A549 (cell line): Measurements from ENCODE around the gene DAGLB. TPM values are rescaled to one million over a fixed set of nuclear protein-coding genes. Genes with fewer than 3 reads are reported as not detected.
A peak's percentile ranks its signal among the peaks of the same experiment; 100 is the strongest.

Experiments
- ATAC-seq, 2 experiments: fragments of 200-7000 bp in 1 of 2; fragments of >200 bp in 1 of 2; cut with Nextera tagmentation in 1 of 2; cut with Tn5 transposase in 1 of 2; 3 replicates each; pipeline versions ENCODE4 v1.8.0 to v1.9.1; 2018 to 2020; ENCODE audit warnings: mild to moderate bottlenecking in 1 of 2, moderate library complexity in 1 of 2
- CTCF ChIA-PET: fragments of 300-600 bp; sonication (Branson Sonifier 250); formaldehyde crosslinking; extraction: SDS; loops from one replicate; lab custom pipeline; 2021; ENCODE audit warnings: antibody characterized with exemption, inconsistent platforms; lab: Yijun Ruan, JAX
- POLR2A ChIA-PET: fragments of 350-600 bp; formaldehyde crosslinking; extraction: SDS; loops from one replicate; lab custom pipeline; 2021; ENCODE audit warnings: antibody characterized with exemption, inconsistent platforms; lab: Yijun Ruan, JAX
- DNase-seq, 2 experiments: peaks; one replicate each; pipeline versions ENCODE4 v3.0.0 to v3.0.0-alpha.2; 2011 to 2016; ENCODE audit warnings: low read depth in 1 of 2, low spot score in 1 of 2
- FAIRE-seq: peaks from 2 replicates; lab custom pipeline; 2011; peaks lifted over from hg19 to GRCh38; lab: Jason Lieb, UNC
- H3K27ac ChIP-seq, 2 experiments: fragments of >200 bp; sonication (Bioruptor Twin); formaldehyde crosslinking; 3 replicates each; pipeline ENCODE4 v1.5.1; 2016 to 2017
- H3K4me1 ChIP-seq: fragments of >200 bp; sonication (Bioruptor Twin); formaldehyde crosslinking; 3 replicates; pipeline ENCODE4 v1.6.1; 2016
- H3K4me2 ChIP-seq: fragments of >200 bp; sonication (Bioruptor Twin); formaldehyde crosslinking; 3 replicates; pipeline ENCODE4 v1.6.1; 2016
- H3K4me3 ChIP-seq: fragments of >200 bp; sonication (Bioruptor Twin); formaldehyde crosslinking; 3 replicates; pipeline ENCODE4 v1.5.1; 2016
- H3K9me3 ChIP-seq: fragments of >200 bp; sonication (Bioruptor Twin); formaldehyde crosslinking; 3 replicates; pipeline ENCODE4 v1.6.1; 2016
- BHLHE40 ChIP-seq: IDR thresholded peaks from 2 replicates; pipeline ENCODE4 v1.6.1; 2012; ENCODE audit warnings: low read depth, low read length, inconsistent platforms
- CBX2 ChIP-seq: fragments of 200-600 bp; sonication (generic); IDR thresholded peaks from 2 replicates; pipeline ENCODE4 v1.6.1; 2016; ENCODE audit warnings: low read depth, mild to moderate bottlenecking, borderline replicate concordance
- CBX8 ChIP-seq: fragments of 200-600 bp; sonication (generic); IDR thresholded peaks from 2 replicates; pipeline ENCODE4 v1.6.1; 2016
- CEBPB ChIP-seq, 2 experiments: fragments of >200 bp in 1 of 2; sonication (Bioruptor Twin) in 1 of 2; formaldehyde crosslinking in 1 of 2; IDR thresholded peaks; 2 replicates each; pipeline ENCODE4 v1.6.1; 2012 to 2016
- CHD2 ChIP-seq: fragments of 150-350 bp; IDR thresholded peaks from 2 replicates; pipeline ENCODE4 v1.6.1; 2014; ENCODE audit warnings: low read length; ENCODE audit not compliant: partially characterized antibody
- CTCF ChIP-seq: fragments of >200 bp; sonication (Bioruptor Twin); formaldehyde crosslinking; IDR thresholded peaks from 3 replicates; pipeline ENCODE4 v1.5.1; 2016
- E2F6 ChIP-seq: IDR thresholded peaks from 2 replicates; pipeline ENCODE4 v1.6.1; 2012; ENCODE audit warnings: low read depth, borderline replicate concordance
- EHF ChIP-seq: fragments of 250-450 bp; sonication (Bioruptor Pico); IDR thresholded peaks from 2 replicates; pipeline ENCODE4 v1.5.0; 2020; ENCODE audit warnings: mild to moderate bottlenecking
- FOSB ChIP-seq: fragments of 250-450 bp; sonication (Bioruptor Pico); IDR thresholded peaks from 2 replicates; pipeline ENCODE4 v1.5.0; 2020; ENCODE audit warnings: mild to moderate bottlenecking, moderate library complexity
- FOXS1 ChIP-seq: fragments of 250-450 bp; sonication (Bioruptor Pico); IDR thresholded peaks from 2 replicates; pipeline ENCODE4 v1.5.0; 2020; ENCODE audit warnings: mild to moderate bottlenecking, moderate library complexity
- HEYL ChIP-seq: fragments of 250-450 bp; sonication (Bioruptor Pico); IDR thresholded peaks from 2 replicates; pipeline ENCODE4 v1.8.0; 2021; ENCODE audit warnings: mild to moderate bottlenecking, moderate library complexity
- JUNB ChIP-seq: fragments of >200 bp; sonication (Bioruptor Twin); formaldehyde crosslinking; IDR thresholded peaks from 2 replicates; pipeline ENCODE4 v1.6.1; 2016
- KDM1A ChIP-seq: fragments of 200-600 bp; sonication (generic); IDR thresholded peaks from 2 replicates; pipeline ENCODE4 v1.6.1; 2016; ENCODE audit warnings: low read depth, mild to moderate bottlenecking
- KDM5A ChIP-seq: fragments of 200-600 bp; sonication (generic); IDR thresholded peaks from 2 replicates; pipeline ENCODE4 v1.6.1; 2016; ENCODE audit warnings: antibody characterized with exemption, mild to moderate bottlenecking
- MAFK ChIP-seq: fragments of 450-650 bp; IDR thresholded peaks from 2 replicates; pipeline ENCODE4 v1.6.1; 2014; ENCODE audit not compliant: partially characterized antibody
- RAD21 ChIP-seq, 2 experiments: fragments of >200 bp in 1 of 2; sonication (Bioruptor Twin) in 1 of 2; formaldehyde crosslinking in 1 of 2; IDR thresholded peaks in 1 of 2; conservative IDR thresholded peaks in 1 of 2; 2 replicates in 1 of 2; 3 replicates in 1 of 2; pipeline ENCODE4 v1.6.1; 2012 to 2018; ENCODE audit warnings: inconsistent platforms in 1 of 2
- RFX5 ChIP-seq: fragments of 450-650 bp; IDR thresholded peaks from 2 replicates; pipeline ENCODE4 v1.7.1; 2014; ENCODE audit warnings: antibody characterized with exemption, mild to moderate bottlenecking, moderate library complexity
- RNF2 ChIP-seq: fragments of 200-600 bp; sonication (generic); IDR thresholded peaks from 2 replicates; pipeline ENCODE4 v1.6.1; 2016; ENCODE audit warnings: low read depth, mild to moderate bottlenecking, antibody characterized with exemption, moderate library complexity, borderline replicate concordance
- SMC3 ChIP-seq: fragments of >200 bp; sonication (Bioruptor Twin); formaldehyde crosslinking; IDR thresholded peaks from 3 replicates; pipeline ENCODE4 v1.6.1; 2018; ENCODE audit warnings: inconsistent platforms
- SREBF2 ChIP-seq: fragments of 450-650 bp; IDR thresholded peaks from 2 replicates; pipeline ENCODE4 v1.6.1; 2014; ENCODE audit warnings: mild to moderate bottlenecking, moderate library complexity
- TFCP2L1 ChIP-seq: fragments of 250-450 bp; sonication (Bioruptor Pico); IDR thresholded peaks from 2 replicates; pipeline ENCODE4 v1.5.0; 2021; ENCODE audit warnings: mild to moderate bottlenecking
- USF2 ChIP-seq: fragments of 450-650 bp; IDR thresholded peaks from 2 replicates; pipeline ENCODE4 v1.6.1; 2014; ENCODE audit warnings: antibody characterized with exemption
- ZNF302 ChIP-seq: fragments of 250-450 bp; sonication (Bioruptor Pico); IDR thresholded peaks from 2 replicates; pipeline ENCODE4 v1.9.0; 2021; ENCODE audit warnings: inconsistent platforms, mild to moderate bottlenecking, moderate library complexity
- WGBS: methylation state at CpG from one replicate; pipeline ENCODE4 v1.1.6; 2017; ENCODE audit errors: missing lambda C conversion rate; 5-methylcytosine and 5-hydroxymethylcytosine counted together
- polyA plus RNA-seq, 4 experiments: library from polyadenylated mRNA; depleted of rRNA in 3 of 4; stranded (reverse); fragments of >200 nt; fragmentation: RNase III in 1 of 4; extraction: RNeasy Plus Mini Kit Qiagen cat#74134 plus additional on column Dnase treatment in 1 of 4; gene quantifications; 2 replicates in 3 of 4; 3 replicates in 1 of 4; pipeline ENCODE4 v1.2.3, GENCODE V29; 2011 to 2017
- TF ChIP-seq, protein P1 (sequence below): fragments of 250-450 bp; sonication (Bioruptor Pico); IDR thresholded peaks from 2 replicates; pipeline ENCODE4 v1.5.0; 2021; ENCODE audit warnings: mild to moderate bottlenecking, moderate library complexity, borderline replicate concordance

The DAGLB gene
- polyA plus RNA-seq, 2 of the 4 experiments (the other 2 are of a cell fraction) = 14.5 to 19.7 TPM

DNA sequence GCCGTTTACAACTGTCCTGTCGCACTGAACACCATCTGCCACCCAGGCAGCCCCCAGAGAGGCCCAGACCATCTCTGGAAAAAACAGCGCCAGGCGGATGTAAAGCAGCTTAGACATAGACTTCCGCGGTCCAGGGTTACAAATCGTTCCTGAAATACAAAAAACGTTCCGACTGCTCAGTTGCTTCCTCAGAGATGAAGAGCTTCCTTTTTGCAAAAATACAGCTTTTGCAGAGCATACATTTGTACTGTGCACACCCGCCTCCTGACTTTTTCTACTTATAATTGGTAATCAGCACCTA lies 11.4 kb downstream of the DAGLB start:
- DNase-seq = no peak
- WGBS = 89% methylated on average over 10 of the region's 10 CpGs
- ChIA-PET POLR2A (no interaction called here), CTCF (interaction anchor here (0.7 to 2.7 kb wide), 9 partner anchors 8 to 71 kb away, joined by 3 to 11 read pairs (median 3); partner anchors contain the start of gene DAGLB)
- no peak for ATAC-seq
- no peak for FAIRE-seq
- Histone ChIP-seq H3K4me2 (no peak overlapping the region), H3K9me3 (no peaks in the 10 kb centered on the region), H3K4me1 (peaks cover 3% of the 10 kb centered on the region; the same call in 1 of the 3 replicates), H3K27ac (no peak overlapping the region), H3K4me3 (no peak overlapping the region)
- TF ChIP-seq RFX5 (no peak), CTCF (no peak), KDM1A (no peak), CEBPB (IDR thresholded peaks at IDR 0.05) (no peak), JUNB (no peak), CBX8 (no peak), RNF2 (no peak), MAFK (no peak), SREBF2 (no peak), CHD2 (no peak), USF2 (no peak), FOXS1 (CRISPR knock-in tag) (no peak)
- TF ChIP-seq, protein P1, sequence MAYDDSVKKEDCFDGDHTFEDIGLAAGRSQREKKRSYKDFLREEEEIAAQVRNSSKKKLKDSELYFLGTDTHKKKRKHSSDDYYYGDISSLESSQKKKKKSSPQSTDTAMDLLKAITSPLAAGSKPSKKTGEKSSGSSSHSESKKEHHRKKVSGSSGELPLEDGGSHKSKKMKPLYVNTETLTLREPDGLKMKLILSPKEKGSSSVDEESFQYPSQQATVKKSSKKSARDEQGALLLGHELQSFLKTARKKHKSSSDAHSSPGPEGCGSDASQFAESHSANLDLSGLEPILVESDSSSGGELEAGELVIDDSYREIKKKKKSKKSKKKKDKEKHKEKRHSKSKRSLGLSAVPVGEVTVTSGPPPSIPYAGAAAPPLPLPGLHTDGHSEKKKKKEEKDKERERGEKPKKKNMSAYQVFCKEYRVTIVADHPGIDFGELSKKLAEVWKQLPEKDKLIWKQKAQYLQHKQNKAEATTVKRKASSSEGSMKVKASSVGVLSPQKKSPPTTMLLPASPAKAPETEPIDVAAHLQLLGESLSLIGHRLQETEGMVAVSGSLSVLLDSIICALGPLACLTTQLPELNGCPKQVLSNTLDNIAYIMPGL = no peak

GRCh38 chr7:6435486-6436384 lies 12.0 kb downstream of the DAGLB start:
- FAIRE-seq (no peak), DNase-seq (peak; percentile 79 to 95), ATAC-seq (peak; percentile 90 to 93)
- CTCF ChIA-PET = interaction anchor here (0.7 to 2.0 kb wide), 15 partner anchors 9 to 440 kb away, joined by 3 to 9 read pairs (median 4); no protein-coding TSS in a partner anchor
- Histone ChIP-seq H3K4me3 (no peak overlapping the region), H3K27ac (peak overlapping the region in 1 of 2 experiments; percentile 62; a peak in 3 of 6 replicates), H3K9me3 (no peaks in the 10 kb centered on the region), H3K4me1 (peaks cover 3% of the 10 kb centered on the region; the same call in 1 of the 3 replicates), H3K4me2 (peak overlapping the region; percentile 46)
- WGBS = 43% methylated on average over 27 of the region's 27 CpGs
- TF ChIP-seq, protein P1 = no peak
- TF ChIP-seq SMC3 (peak; percentile 88), TFCP2L1 (no peak), E2F6 (no peak), CBX2 (no peak), KDM5A (no peak), FOSB (CRISPR knock-in tag) (no peak), EHF (CRISPR knock-in tag) (no peak), FOXS1 (CRISPR knock-in tag) (no peak), CTCF (peak; percentile 95), RNF2 (no peak), BHLHE40 (no peak), RFX5 (no peak), ZNF302 (CRISPR knock-in tag) (no peak), HEYL (CRISPR knock-in tag) (no peak), RAD21 (conservative IDR thresholded peaks at IDR 0.05 in 1 of 2, IDR thresholded peaks at IDR 0.05 in 1 of 2) (peak; percentile 88 to 89)
- POLR2A ChIA-PET = no interaction called here
